T-helper 22 cell (primary cell): ENCODE results near the gene UNC13B.
"Not testable (repeated sequence)": the region's sequence is repeated elsewhere in the genome, so short reads cannot be mapped to it uniquely, and the experiment has no call there.

Experiments used
- DNase-seq: peaks from one replicate; pipeline ENCODE4 v3.0.0-alpha.2; 2020; ENCODE audit warnings: low read depth

The UNC13B gene

GRCh38 chr9:35161713-35162604 is at the start of gene UNC13B:
UNC13B (plus strand) TSS chr9:35162009; CDS start chr9:35162284, 275 bp downstream.
- peak; percentile 60 for DNase-seq

GRCh38 chr9:35112257-35113020 is 49.4 kb upstream of the UNC13B start:
- DNase-seq, result no peak

GRCh38 chr9:35114113-35114839 is 47.5 kb upstream of the UNC13B start:
- peak; percentile 72 for DNase-seq

GRCh38 chr9:35114840-35115628 is 46.8 kb upstream of the UNC13B start:
- no peak for DNase-seq

GRCh38 chr9:35115680-35116538 is 45.9 kb upstream of the UNC13B start, which contains the start of gene ATOSB:
ATOSB (minus strand) TSS chr9:35115862; CDS start chr9:35108274, 7,588 bp downstream.
- peak; percentile 94 for DNase-seq

- DNase-seq, result no peak
Measured at GRCh38 chr9:35116539-35116897, 45.3 kb upstream of the UNC13B start.

GRCh38 chr9:35116898-35117551 is 44.8 kb upstream of the UNC13B start:
- peak; percentile 75 for DNase-seq

- DNase-seq, result no peak
Measured at GRCh38 chr9:35134920-35135319, 26.9 kb upstream of the UNC13B start.

GRCh38 chr9:35135988-35136387 is 25.8 kb upstream of the UNC13B start:
- DNase-seq, result no peak

- DNase-seq, result no peak
Measured at GRCh38 chr9:35136866-35137265, 24.9 kb upstream of the UNC13B start.

- DNase-seq, result no peak
Measured at GRCh38 chr9:35140093-35140492, 21.7 kb upstream of the UNC13B start.

- no peak for DNase-seq
Measured at GRCh38 chr9:35142037-35142436, 19.8 kb upstream of the UNC13B start.

GRCh38 chr9:35147941-35148563 is 13.8 kb upstream of the UNC13B start:
- not testable (repeated sequence) for DNase-seq

- no peak for DNase-seq
Measured at GRCh38 chr9:35152926-35153325, 8.9 kb upstream of the UNC13B start.

GRCh38 chr9:35156781-35157180 is 5.0 kb upstream of the UNC13B start:
- DNase-seq, result no peak

- DNase-seq, result not testable (repeated sequence)
Measured at GRCh38 chr9:35157836-35158235, 4.0 kb upstream of the UNC13B start.

GRCh38 chr9:35158501-35159280 is 3.1 kb upstream of the UNC13B start:
- DNase-seq, result no peak

- DNase-seq, result no peak
Measured at GRCh38 chr9:35162605-35163315, 951 bp downstream of the UNC13B start.
